Measurements from ENCODE around the gene ADCY5.

- TF ChIP-seq, protein P1, sequence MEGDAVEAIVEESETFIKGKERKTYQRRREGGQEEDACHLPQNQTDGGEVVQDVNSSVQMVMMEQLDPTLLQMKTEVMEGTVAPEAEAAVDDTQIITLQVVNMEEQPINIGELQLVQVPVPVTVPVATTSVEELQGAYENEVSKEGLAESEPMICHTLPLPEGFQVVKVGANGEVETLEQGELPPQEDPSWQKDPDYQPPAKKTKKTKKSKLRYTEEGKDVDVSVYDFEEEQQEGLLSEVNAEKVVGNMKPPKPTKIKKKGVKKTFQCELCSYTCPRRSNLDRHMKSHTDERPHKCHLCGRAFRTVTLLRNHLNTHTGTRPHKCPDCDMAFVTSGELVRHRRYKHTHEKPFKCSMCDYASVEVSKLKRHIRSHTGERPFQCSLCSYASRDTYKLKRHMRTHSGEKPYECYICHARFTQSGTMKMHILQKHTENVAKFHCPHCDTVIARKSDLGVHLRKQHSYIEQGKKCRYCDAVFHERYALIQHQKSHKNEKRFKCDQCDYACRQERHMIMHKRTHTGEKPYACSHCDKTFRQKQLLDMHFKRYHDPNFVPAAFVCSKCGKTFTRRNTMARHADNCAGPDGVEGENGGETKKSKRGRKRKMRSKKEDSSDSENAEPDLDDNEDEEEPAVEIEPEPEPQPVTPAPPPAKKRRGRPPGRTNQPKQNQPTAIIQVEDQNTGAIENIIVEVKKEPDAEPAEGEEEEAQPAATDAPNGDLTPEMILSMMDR (conservative IDR thresholded peaks at IDR 0.05) = no peak
- no peak for TF ChIP-seq ZFX (IDR thresholded peaks at IDR 0.05)
Observed at GRCh38 chr3:123394391-123395020, 54.4 kb downstream of the ADCY5 start.
